Dendritic cell treated with granulocyte-macrophage colony-stimulating factor and Interleukin-4, amounts not matched to agents 40 ng/mL and 50 ng/mL, for 4 days (primary cell): ENCODE measurements around the gene SNHG17.
"Not testable (repeated sequence)": the region's sequence is repeated elsewhere in the genome, so short reads cannot be mapped to it uniquely, and the experiment has no call there.

Experiments
- H3K27ac Mint-ChIP-seq: one replicate; pipeline ENCODE4 v1.8.0; 2022; ENCODE audit warnings: mild to moderate bottlenecking, mixed read lengths
- H3K27me3 Mint-ChIP-seq: one replicate; pipeline ENCODE4 v1.8.0; 2022; ENCODE audit warnings: mild to moderate bottlenecking, mixed read lengths
- H3K36me3 Mint-ChIP-seq: one replicate; pipeline ENCODE4 v1.8.0; 2022; ENCODE audit warnings: low read depth, mixed read lengths
- H3K4me1 Mint-ChIP-seq: one replicate; pipeline ENCODE4 v1.8.0; 2022; ENCODE audit warnings: low read depth, mixed read lengths
- H3K4me3 Mint-ChIP-seq: one replicate; pipeline ENCODE4 v1.8.0; 2022; ENCODE audit warnings: mild to moderate bottlenecking, moderate library complexity, mixed read lengths
- H3K9me3 Mint-ChIP-seq: one replicate; pipeline ENCODE4 v1.8.0; 2022; ENCODE audit warnings: mixed read lengths
- intact Hi-C: fragments of 100-400 bp; cut with micrococcal nuclease; formaldehyde crosslinking; loops from one replicate; pipeline ENCODE4 v1.15.0; 2022

The SNHG17 gene

GRCh38 chr20:38454556-38455473 is 19.7 kb upstream of the SNHG17 start:
- Mint-ChIP-seq H3K9me3 (no peaks in the 10 kb centered on the region), H3K4me3 (no peak overlapping the region), H3K36me3 (peaks cover 23% of the 10 kb centered on the region), H3K27ac (no peak overlapping the region), H3K4me1 (peaks cover under 1% of the 10 kb centered on the region), H3K27me3 (peaks cover 2% of the 10 kb centered on the region)
- intact Hi-C loops = no loop called here

- H3K27me3 Mint-ChIP-seq = peaks cover 2% of the 10 kb centered on the region
- no peak overlapping the region for H3K27ac Mint-ChIP-seq
- no peak overlapping the region for H3K4me3 Mint-ChIP-seq
- H3K36me3 Mint-ChIP-seq = peaks cover 32% of the 10 kb centered on the region
- intact Hi-C loops = no loop called here
- H3K4me1 Mint-ChIP-seq = peaks cover 7% of the 10 kb centered on the region
- H3K9me3 Mint-ChIP-seq = no peaks in the 10 kb centered on the region
Measured at GRCh38 chr20:38453941-38454340, 18.8 kb upstream of the SNHG17 start.

GRCh38 chr20:38452880-38453624 is 17.9 kb upstream of the SNHG17 start:
- no peaks in the 10 kb centered on the region for H3K9me3 Mint-ChIP-seq
- H3K4me1 Mint-ChIP-seq = peaks cover 14% of the 10 kb centered on the region
- no peak overlapping the region for H3K27ac Mint-ChIP-seq
- peaks cover 40% of the 10 kb centered on the region for H3K36me3 Mint-ChIP-seq
- peaks cover 2% of the 10 kb centered on the region for H3K27me3 Mint-ChIP-seq
- intact Hi-C loops = no loop called here
- H3K4me3 Mint-ChIP-seq = no peak overlapping the region

- intact Hi-C loops = no loop called here
- Mint-ChIP-seq H3K4me1 (peaks cover 29% of the 10 kb centered on the region), H3K9me3 (no peaks in the 10 kb centered on the region), H3K4me3 (no peak overlapping the region), H3K27ac (no peak overlapping the region), H3K27me3 (no peaks in the 10 kb centered on the region), H3K36me3 (peaks cover 40% of the 10 kb centered on the region)
Measured at GRCh38 chr20:38450412-38450975, 15.4 kb upstream of the SNHG17 start.

GRCh38 chr20:38449046-38449445 is 13.9 kb upstream of the SNHG17 start:
- Mint-ChIP-seq H3K27ac (no peak overlapping the region), H3K9me3 (no peaks in the 10 kb centered on the region), H3K4me3 (no peak overlapping the region), H3K27me3 (no peaks in the 10 kb centered on the region), H3K4me1 (peaks cover 29% of the 10 kb centered on the region), H3K36me3 (peaks cover 40% of the 10 kb centered on the region)
- intact Hi-C loops = no loop called here

GRCh38 chr20:38447931-38448675 is 13.0 kb upstream of the SNHG17 start:
- H3K4me1 Mint-ChIP-seq = peaks cover 29% of the 10 kb centered on the region

GRCh38 chr20:38447251-38447661 is 12.1 kb upstream of the SNHG17 start:
- Mint-ChIP-seq H3K4me1 (peaks cover 29% of the 10 kb centered on the region), H3K9me3 (no peaks in the 10 kb centered on the region)
- intact Hi-C loops = no loop called here

More at GRCh38 chr20:38447931-38448675, 13.0 kb upstream of the SNHG17 start:
- H3K27me3 Mint-ChIP-seq = peaks cover 3% of the 10 kb centered on the region
- H3K4me3 Mint-ChIP-seq = peak overlapping the region; percentile 84
- no peaks in the 10 kb centered on the region for H3K9me3 Mint-ChIP-seq
- intact Hi-C loops = no loop called here
- peak overlapping the region; percentile 88 for H3K27ac Mint-ChIP-seq
- H3K36me3 Mint-ChIP-seq = peaks cover 40% of the 10 kb centered on the region

GRCh38 chr20:38446441-38447209 is 11.5 kb upstream of the SNHG17 start:
- H3K9me3 Mint-ChIP-seq = no peaks in the 10 kb centered on the region
- peaks cover 29% of the 10 kb centered on the region for H3K4me1 Mint-ChIP-seq
- H3K27me3 Mint-ChIP-seq = peaks cover 14% of the 10 kb centered on the region
- H3K27ac Mint-ChIP-seq = peak overlapping the region; percentile 88
- peaks cover 35% of the 10 kb centered on the region for H3K36me3 Mint-ChIP-seq
- H3K4me3 Mint-ChIP-seq = peak overlapping the region; percentile 84
- intact Hi-C loops = loop anchor here (1.0 kb wide), 1 partner anchor 11 kb away; the partner anchor contains the start of gene SNHG17

More at GRCh38 chr20:38447251-38447661, 12.1 kb upstream of the SNHG17 start:
- peaks cover 9% of the 10 kb centered on the region for H3K27me3 Mint-ChIP-seq
- H3K4me3 Mint-ChIP-seq = peak overlapping the region; percentile 84
- peak overlapping the region; percentile 88 for H3K27ac Mint-ChIP-seq
- peaks cover 40% of the 10 kb centered on the region for H3K36me3 Mint-ChIP-seq

- Mint-ChIP-seq H3K27ac (peak overlapping the region; percentile 88), H3K9me3 (no peaks in the 10 kb centered on the region)
Measured at GRCh38 chr20:38445901-38446425, 10.8 kb upstream of the SNHG17 start.

GRCh38 chr20:38445381-38445796 is 10.3 kb upstream of the SNHG17 start:
- intact Hi-C loops = no loop called here

More at GRCh38 chr20:38445901-38446425, 10.8 kb upstream of the SNHG17 start:
- H3K4me3 Mint-ChIP-seq = peak overlapping the region; percentile 84
- intact Hi-C loops = loop anchor here (1.0 kb wide), 1 partner anchor 11 kb away; the partner anchor contains the start of gene SNHG17
- H3K4me1 Mint-ChIP-seq = peaks cover 29% of the 10 kb centered on the region
- H3K36me3 Mint-ChIP-seq = peaks cover 28% of the 10 kb centered on the region
- peaks cover 17% of the 10 kb centered on the region for H3K27me3 Mint-ChIP-seq

GRCh38 chr20:38441916-38442315 is 6.8 kb upstream of the SNHG17 start:
- no peaks in the 10 kb centered on the region for H3K9me3 Mint-ChIP-seq
- intact Hi-C loops = no loop called here
- no peaks in the 10 kb centered on the region for H3K36me3 Mint-ChIP-seq
- peaks cover 30% of the 10 kb centered on the region for H3K27me3 Mint-ChIP-seq
- H3K4me1 Mint-ChIP-seq = peaks cover 4% of the 10 kb centered on the region
- H3K4me3 Mint-ChIP-seq = no peak overlapping the region
- H3K27ac Mint-ChIP-seq = no peak overlapping the region

More at GRCh38 chr20:38445381-38445796, 10.3 kb upstream of the SNHG17 start:
- no peaks in the 10 kb centered on the region for H3K9me3 Mint-ChIP-seq
- no peak overlapping the region for H3K4me3 Mint-ChIP-seq
- peaks cover 29% of the 10 kb centered on the region for H3K4me1 Mint-ChIP-seq
- peaks cover 22% of the 10 kb centered on the region for H3K36me3 Mint-ChIP-seq
- H3K27me3 Mint-ChIP-seq = peaks cover 22% of the 10 kb centered on the region
- no peak overlapping the region for H3K27ac Mint-ChIP-seq

- H3K4me1 Mint-ChIP-seq, H3K27ac Mint-ChIP-seq, H3K36me3 Mint-ChIP-seq, H3K4me3 Mint-ChIP-seq, H3K9me3 Mint-ChIP-seq, intact Hi-C loops: not testable (repeated sequence)
- H3K27me3 Mint-ChIP-seq = peaks cover 30% of the 10 kb centered on the region
Measured at GRCh38 chr20:38441110-38441509, 6.0 kb upstream of the SNHG17 start.
